Measurements from ENCODE around the gene KY.

KY gene, protein sequence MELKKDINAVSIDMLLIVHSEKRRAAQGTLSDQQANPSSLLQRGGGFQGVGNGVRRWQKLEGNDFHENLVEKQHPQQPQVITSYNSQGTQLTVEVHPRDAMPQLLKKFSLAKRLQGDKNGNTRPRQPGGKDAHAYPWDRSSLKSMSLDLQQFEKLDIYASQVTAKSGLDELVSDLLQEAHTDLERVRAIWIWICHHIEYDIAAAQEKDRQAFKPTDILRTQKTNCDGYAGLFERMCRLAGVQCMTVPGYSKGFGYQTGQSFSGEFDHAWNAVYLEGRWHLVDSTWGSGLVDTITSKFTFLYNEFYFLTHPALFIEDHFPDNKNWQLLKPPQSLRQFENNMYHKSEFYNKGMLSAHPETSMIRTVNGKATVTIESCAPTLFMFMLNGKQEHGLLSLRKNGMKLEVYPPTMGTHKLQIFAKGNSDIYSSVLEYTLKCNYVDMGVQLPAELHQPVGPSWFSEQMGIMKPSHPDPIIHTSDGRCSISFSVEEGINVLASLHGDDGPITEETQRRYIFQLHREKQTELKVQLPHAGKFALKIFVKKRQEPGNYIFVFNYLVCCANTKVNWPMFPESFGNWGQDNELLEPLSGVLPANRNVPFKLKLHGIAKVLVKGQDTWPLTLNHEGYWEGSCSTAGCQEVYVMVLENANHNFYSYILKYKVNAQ

DNA sequence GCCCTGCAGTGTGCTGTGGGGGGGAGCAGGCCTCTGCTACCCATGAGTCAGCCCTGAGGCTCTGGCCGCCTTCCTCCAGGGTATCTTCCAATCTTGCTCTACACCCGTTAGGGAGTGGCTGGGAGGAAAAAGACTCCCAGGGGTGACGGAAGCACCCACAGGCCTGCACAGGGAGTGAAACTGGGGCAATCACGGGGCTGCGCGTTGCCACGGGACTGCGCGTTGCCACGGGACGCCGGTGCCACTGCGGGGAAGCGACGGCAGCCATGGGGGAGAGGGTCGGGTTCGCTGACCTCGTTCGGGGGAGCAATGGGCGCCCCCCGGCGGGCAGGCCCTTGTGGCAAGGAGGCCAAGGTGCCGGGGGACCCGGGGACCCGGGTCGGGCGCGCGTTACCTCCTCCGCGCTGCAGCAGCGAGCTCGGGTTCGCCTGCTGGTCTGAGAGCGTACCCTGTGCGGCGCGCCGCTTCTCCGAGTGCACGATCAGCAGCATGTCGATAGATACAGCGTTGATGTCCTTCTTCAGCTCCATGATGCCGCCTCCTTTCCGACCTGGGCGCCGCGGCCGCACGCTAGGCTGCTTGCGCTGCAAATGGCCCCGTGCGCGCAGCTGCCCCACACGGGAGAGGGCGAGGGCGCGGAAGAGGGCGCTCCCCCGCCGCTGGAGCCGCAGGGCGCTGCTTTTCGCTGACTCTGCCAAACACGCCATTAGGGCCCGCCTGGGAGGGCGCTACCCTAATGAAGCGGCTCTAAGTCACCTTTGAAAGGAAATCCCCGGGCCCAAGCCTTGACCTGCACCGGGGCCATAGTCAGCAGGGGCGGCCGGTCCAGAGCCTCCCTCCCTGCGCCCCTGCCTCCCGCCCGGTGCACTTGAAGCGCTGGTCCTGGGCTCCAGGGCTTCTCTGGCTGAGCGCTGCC, at the start of gene KY:
TSS of gene KY (minus strand) at position 592 of the 916 bp plus-strand sequence. CDS start at position 530, 62 bp downstream.
- Histone ChIP-seq H4K20me1 (no peaks in the 10 kb centered on the region), H3K4me1 (no peaks in the 10 kb centered on the region), H3K4me2 (no peak within 1 kb of the TSS), H3K9ac (no peak within 1 kb of the TSS), H3K36me3 (no peaks in the 10 kb centered on the region), H3K9me3 (no peaks in the 10 kb centered on the region), H3K27ac (no peak within 1 kb of the TSS), H3K27me3 (no peaks in the 10 kb centered on the region), H3K4me3 (no peak within 1 kb of the TSS)
- no peak for TF ChIP-seq Cebpa-rat (IDR thresholded peaks at IDR 0.05)

DNA sequence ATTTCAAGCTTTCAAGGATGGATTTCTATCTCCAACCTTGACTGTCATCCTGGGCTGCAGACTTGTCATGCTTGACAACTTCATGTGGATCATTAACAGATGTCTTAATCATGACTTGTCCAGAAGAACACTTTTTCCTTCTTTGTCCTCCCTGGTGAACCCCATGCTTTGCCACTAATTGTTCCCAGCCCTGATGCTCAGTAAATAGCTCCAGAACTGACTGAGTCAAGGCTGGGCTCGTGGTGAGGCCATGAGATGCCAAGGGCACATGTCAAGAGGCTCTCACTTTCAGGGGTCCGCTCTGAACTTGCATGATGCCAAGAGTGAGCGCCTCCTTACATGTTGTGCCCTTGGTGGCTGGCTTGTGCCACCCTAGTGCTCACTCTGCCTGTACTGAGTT, 48.9 kb upstream of the KY start:
- H3K27ac ChIP-seq: no peak overlapping the region
- no peak overlapping the region for H3K4me2 ChIP-seq
- no peaks in the 10 kb centered on the region for H3K36me3 ChIP-seq
- H3K9me3 ChIP-seq: no peaks in the 10 kb centered on the region
- TF ChIP-seq Cebpa-rat (IDR thresholded peaks at IDR 0.05): no peak
- no peaks in the 10 kb centered on the region for H4K20me1 ChIP-seq
- H3K27me3 ChIP-seq: no peaks in the 10 kb centered on the region
- no peaks in the 10 kb centered on the region for H3K4me1 ChIP-seq
- H3K9ac ChIP-seq: no peak overlapping the region
- no peak overlapping the region for H3K4me3 ChIP-seq

DNA sequence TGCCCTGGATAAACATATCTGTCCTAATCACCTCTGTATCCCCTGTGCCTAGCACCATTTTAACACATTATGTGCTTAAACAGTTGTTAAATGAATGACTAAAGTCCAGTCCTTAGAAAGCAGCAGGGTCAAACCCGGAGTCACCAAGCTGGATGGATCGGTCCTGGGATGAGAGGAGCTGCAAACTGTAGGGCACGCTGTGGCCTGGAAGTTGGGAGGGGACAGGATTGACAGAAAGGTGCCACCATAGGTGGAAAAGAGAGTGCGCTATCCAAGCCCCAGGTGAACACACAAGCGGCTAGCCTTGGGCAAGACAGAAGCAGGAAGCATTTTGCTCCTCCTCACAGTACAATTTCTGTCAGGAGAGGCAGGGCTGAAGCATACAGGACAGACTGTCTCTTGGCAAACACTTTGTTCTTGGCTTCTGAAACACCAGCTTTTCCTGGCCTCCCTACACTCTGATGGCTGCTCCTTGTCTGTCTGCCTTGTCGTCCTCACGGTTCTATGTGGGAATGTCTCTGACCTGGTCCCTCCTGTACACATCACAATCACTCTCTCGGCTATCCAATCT, 48.4 kb upstream of the KY start:
- Histone ChIP-seq H3K27me3 (no peaks in the 10 kb centered on the region), H3K27ac (no peak overlapping the region), H3K4me3 (no peak overlapping the region), H3K9me3 (no peaks in the 10 kb centered on the region), H3K36me3 (no peaks in the 10 kb centered on the region), H3K4me1 (no peaks in the 10 kb centered on the region), H3K4me2 (no peak overlapping the region), H4K20me1 (no peaks in the 10 kb centered on the region), H3K9ac (no peak overlapping the region)
- no peak for TF ChIP-seq Cebpa-rat (IDR thresholded peaks at IDR 0.05)

DNA sequence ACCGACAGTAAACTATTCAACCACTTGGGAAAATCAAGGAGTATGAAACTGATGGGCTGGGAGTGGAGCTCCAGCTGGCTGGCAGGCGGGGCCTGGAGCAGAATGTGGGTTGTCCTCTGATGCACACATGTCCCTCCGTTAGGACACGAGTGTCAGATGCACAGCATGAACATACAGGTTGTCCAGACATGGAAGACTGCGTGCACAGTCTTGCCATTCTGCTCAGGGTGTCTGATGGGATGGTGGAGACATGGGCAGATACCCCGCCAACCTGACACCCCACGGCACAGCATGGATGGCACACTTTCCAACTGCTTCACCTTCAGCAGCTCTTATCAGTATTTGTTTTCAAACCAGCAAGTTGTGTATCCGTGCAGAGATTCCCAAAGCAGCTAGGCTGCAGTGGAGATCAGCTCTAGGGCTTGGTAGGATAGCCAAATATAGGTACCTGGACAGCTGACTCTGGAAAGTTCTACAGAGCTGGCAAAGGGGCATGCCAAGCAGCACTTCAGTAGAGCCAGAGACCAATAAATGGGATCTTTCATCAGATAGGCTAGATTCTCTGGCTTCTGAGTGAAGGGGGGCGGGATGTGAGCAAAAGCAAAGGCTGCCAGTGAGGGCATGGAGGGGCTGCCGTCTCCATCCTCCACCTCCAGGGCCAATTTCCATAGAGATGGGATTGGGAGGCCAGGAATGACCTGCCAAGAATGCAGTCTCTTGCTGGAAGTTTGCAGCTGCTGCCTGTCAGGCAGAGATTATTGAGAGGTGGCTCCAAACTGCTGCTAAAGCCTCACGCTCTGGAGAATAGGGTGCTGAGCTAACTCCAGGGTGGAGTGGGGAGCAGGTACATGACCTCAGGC, 47.2 kb upstream of the KY start:
- Histone ChIP-seq H3K9ac (no peak overlapping the region), H3K27me3 (no peaks in the 10 kb centered on the region), H3K9me3 (no peaks in the 10 kb centered on the region), H3K27ac (no peak overlapping the region), H3K4me1 (no peaks in the 10 kb centered on the region), H4K20me1 (no peaks in the 10 kb centered on the region), H3K4me2 (no peak overlapping the region), H3K36me3 (no peaks in the 10 kb centered on the region), H3K4me3 (no peak overlapping the region)
- TF ChIP-seq Cebpa-rat (IDR thresholded peaks at IDR 0.05): no peak

DNA sequence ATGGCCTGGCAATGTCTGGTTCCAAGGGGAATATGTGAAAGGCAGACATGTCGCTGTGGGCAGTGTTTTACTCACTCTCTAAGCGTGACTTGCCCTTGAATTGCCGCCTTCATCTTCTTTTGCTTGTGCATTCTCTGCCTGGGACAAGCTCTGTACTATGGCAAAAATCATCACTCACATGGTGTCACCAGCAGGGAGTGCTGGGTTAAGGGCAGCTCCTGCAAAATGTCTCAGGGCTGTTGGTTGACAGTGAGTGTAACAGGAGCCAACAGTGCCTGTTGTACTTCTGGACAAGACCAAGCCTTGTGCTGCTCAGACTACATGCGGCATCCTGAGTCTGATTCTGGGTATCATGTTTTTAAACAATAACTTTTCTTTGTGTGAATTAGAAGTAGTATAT, 45.3 kb upstream of the KY start:
- H3K27ac ChIP-seq: no peak overlapping the region
- no peak for TF ChIP-seq Cebpa-rat (IDR thresholded peaks at IDR 0.05)
- H3K4me2 ChIP-seq: no peak overlapping the region
- no peaks in the 10 kb centered on the region for H3K9me3 ChIP-seq
- no peaks in the 10 kb centered on the region for H3K27me3 ChIP-seq
- H3K36me3 ChIP-seq: no peaks in the 10 kb centered on the region
- no peak overlapping the region for H3K4me3 ChIP-seq
- no peaks in the 10 kb centered on the region for H3K4me1 ChIP-seq
- H3K9ac ChIP-seq: no peak overlapping the region
- no peaks in the 10 kb centered on the region for H4K20me1 ChIP-seq

DNA sequence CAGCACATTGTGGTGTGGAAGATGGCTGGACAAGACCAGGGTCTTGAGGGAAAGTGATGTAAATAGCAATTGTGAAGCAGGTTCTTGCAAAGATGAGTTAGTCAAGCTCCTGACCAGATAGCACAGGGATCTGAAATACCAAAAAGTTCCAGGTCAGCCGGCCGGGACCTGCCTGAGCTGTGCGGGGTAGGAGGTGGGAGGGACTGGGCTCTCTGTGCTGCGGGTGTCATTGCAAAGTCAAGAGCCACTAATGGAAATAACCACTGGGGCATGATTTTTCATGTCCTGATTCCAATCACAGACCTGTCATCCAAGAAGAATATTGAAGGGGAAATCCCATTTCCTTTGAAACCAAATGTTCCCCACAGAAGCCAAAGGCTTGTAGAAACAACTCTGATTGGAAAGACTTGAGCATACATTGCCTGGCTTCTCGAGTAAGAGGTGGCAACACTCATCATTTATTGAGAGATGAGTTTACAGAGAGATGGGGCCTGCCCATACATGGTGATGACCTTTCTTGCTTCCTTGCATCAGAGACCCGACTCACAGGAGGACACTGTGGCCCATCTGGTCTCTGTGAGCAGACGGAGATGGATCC, 44.2 kb upstream of the KY start:
- Histone ChIP-seq H3K4me3 (no peak overlapping the region), H4K20me1 (no peaks in the 10 kb centered on the region), H3K27ac (no peak overlapping the region), H3K4me1 (no peaks in the 10 kb centered on the region), H3K4me2 (no peak overlapping the region), H3K9me3 (no peaks in the 10 kb centered on the region), H3K9ac (no peak overlapping the region), H3K27me3 (no peaks in the 10 kb centered on the region), H3K36me3 (no peaks in the 10 kb centered on the region)
- TF ChIP-seq Cebpa-rat (IDR thresholded peaks at IDR 0.05): no peak

DNA sequence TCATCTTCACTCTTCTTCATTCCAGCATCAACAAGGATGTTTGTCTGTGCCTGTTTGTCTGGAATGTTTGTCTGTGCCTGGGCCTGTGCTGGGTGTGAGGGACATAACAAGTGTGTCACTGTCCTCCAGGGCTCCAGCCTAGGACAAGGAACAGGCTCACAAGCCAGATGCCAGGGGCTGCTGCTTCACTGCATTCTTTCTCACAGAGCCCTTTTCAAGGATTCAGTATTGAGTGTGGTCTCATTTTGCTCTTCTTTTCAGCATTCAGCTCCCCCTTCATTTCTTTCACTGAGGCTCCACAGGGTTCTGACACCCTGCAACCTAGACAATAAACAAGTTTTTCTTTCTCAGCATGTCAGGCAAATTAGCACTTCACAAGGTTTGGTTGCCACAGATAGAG, 43.6 kb upstream of the KY start:
- H3K27me3 ChIP-seq: no peaks in the 10 kb centered on the region
- no peaks in the 10 kb centered on the region for H3K4me1 ChIP-seq
- H3K4me2 ChIP-seq: no peak overlapping the region
- H3K4me3 ChIP-seq: no peak overlapping the region
- H3K36me3 ChIP-seq: no peaks in the 10 kb centered on the region
- TF ChIP-seq Cebpa-rat (IDR thresholded peaks at IDR 0.05): no peak
- H3K9ac ChIP-seq: no peak overlapping the region
- no peaks in the 10 kb centered on the region for H3K9me3 ChIP-seq
- no peak overlapping the region for H3K27ac ChIP-seq
- no peaks in the 10 kb centered on the region for H4K20me1 ChIP-seq

DNA sequence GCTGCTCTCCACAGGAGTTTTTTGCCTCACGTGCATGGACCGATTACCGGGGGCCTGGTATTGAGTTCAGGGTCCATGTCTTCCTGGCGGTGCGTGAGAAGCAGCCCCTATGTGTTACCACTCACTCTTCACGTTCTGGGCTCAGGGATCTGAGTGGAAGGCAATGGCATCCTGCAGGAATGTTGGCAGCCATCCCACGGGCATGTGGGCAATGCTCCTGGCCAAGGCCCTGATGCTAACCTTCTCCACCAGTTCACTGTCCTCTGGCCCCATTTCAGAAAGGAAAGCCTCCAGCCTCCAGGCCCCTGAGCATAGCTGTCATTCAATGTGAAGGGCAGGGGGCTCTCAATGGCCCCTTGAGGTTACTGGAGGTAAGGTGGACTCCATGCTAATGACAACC, 43.0 kb upstream of the KY start:
- Histone ChIP-seq H3K36me3 (no peaks in the 10 kb centered on the region), H3K27me3 (no peaks in the 10 kb centered on the region), H4K20me1 (no peaks in the 10 kb centered on the region), H3K27ac (no peak overlapping the region), H3K9me3 (no peaks in the 10 kb centered on the region), H3K4me3 (no peak overlapping the region), H3K4me1 (no peaks in the 10 kb centered on the region), H3K9ac (no peak overlapping the region), H3K4me2 (no peak overlapping the region)
- TF ChIP-seq Cebpa-rat (IDR thresholded peaks at IDR 0.05): no peak

Data from BLaER1 (cell line).